Measurements from ENCODE around the gene LMBRD2. TPM values are rescaled to one million over a fixed set of nuclear protein-coding genes. Genes with fewer than 3 reads are reported as not detected.
"Not testable (repeated sequence)": the region's sequence is repeated elsewhere in the genome, so short reads cannot be mapped to it uniquely, and the experiment has no call there.

The LMBRD2 gene
- 6.4 and 8.4 TPM in 2 replicates for total RNA-seq (2021)
- Bru-seq, nascent RNA, result percentile 60 among the genes with signal in this experiment
- percentile 63 among the genes with signal in this experiment for BruChase-seq, experiment 1, labeled RNA remaining after a 2-hour chase
- BruChase-seq, experiment 2, labeled RNA remaining after a 6-hour chase, result percentile 67 among the genes with signal in this experiment
- long read RNA-seq, full-length matches to known transcripts, result 7 of 11 reads
- long read RNA-seq, partial matches to known transcripts, result 3 of 11 reads
- long read RNA-seq, other reads (novel, unspliced or antisense), result 1 of 11 reads

DNA sequence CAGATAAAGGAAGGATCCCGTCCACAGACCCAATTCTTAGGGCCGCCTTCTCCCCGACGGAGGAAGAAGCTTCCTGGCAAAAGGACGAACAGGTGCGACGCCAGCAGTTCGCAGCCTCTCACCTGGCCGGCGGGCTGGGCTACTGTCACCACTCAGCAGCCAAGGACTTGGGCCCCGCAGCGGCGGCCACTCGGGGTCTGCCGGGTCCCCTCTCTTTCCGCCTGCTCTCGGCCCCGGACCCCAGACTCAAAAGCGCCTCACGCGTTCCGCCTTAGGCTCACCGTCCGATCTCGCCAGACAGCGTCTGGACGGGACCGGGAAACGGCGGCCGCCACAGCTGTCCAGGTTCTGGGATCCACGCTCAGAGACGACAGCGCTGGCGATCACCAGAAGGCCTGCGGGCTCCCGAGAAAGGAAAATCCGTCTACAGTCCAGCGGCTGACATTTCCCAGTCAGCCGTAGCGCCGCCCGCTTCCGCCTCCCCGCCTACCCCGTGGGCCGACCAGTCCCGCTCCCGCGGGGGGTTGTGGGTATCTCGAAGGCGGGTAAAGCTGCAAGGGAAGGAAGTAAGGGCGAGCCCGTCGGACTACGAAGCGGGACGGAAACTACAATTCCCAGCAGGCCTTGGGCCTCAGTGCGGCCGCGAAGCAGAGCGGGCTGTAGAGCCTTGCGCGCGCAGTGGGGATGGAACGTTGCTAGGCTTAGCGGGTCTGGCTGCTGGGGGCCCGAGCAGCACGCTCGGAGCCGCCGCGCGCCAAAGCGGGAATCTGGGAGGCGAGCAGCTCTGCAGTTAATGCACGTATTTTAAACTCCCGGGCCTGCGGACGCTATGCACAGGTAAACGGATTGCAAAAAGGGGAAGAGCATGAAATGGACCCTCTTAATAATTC is at the start of gene LMBRD2, which contains the start of gene SKP2:
Gene LMBRD2 (minus strand): TSS at position 454 of the 890 bp plus-strand sequence. CDS start 8,538 bp downstream, outside the sequence.
Gene SKP2 (plus strand): TSS at position 678 of the 890 bp plus-strand sequence. CDS start 152 bp downstream, at position 830.
- CTCF ChIA-PET, result interaction anchor here (1.0 to 1.5 kb wide), 3 partner anchors 61 to 73 kb away, joined by 3 to 4 read pairs (median 3); no protein-coding TSS in a partner anchor
- peak within 1 kb of the TSS; percentile 81 for H3K27ac ChIP-seq (ENCODE audit: low read depth, low read length, poor library complexity, severe bottlenecking)
- POLR2A ChIA-PET (ENCODE audit: low non-redundant PET), result interaction anchor here (0.7 kb wide), 1 partner anchor 81 kb away, joined by 3 read pairs; no protein-coding TSS in a partner anchor
- H3K27me3 ChIP-seq (replicated peaks; ENCODE audit: insufficient read depth, low read depth, low read length, poor library complexity), result no peaks in the 10 kb centered on the region
- peaks cover 29% of the 10 kb centered on the region for H3K4me1 ChIP-seq (ENCODE audit: insufficient read depth, low read length, poor library complexity, severe bottlenecking)
- DNase-seq (ENCODE audit: low spot score), result peak; percentile 100
- intact Hi-C loops (cut with micrococcal nuclease; ENCODE audit: unreplicated experiment), result loop anchor here (10.0 kb wide), 1 partner anchor 723 kb away; the partner anchor contains the start of gene NIPBL
- no TSS peak for BruUV-seq (replicated peaks)
- TF ChIP-seq, protein P1, sequence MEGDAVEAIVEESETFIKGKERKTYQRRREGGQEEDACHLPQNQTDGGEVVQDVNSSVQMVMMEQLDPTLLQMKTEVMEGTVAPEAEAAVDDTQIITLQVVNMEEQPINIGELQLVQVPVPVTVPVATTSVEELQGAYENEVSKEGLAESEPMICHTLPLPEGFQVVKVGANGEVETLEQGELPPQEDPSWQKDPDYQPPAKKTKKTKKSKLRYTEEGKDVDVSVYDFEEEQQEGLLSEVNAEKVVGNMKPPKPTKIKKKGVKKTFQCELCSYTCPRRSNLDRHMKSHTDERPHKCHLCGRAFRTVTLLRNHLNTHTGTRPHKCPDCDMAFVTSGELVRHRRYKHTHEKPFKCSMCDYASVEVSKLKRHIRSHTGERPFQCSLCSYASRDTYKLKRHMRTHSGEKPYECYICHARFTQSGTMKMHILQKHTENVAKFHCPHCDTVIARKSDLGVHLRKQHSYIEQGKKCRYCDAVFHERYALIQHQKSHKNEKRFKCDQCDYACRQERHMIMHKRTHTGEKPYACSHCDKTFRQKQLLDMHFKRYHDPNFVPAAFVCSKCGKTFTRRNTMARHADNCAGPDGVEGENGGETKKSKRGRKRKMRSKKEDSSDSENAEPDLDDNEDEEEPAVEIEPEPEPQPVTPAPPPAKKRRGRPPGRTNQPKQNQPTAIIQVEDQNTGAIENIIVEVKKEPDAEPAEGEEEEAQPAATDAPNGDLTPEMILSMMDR (conservative IDR thresholded peaks at IDR 0.05; ENCODE audit: low read depth, low read length), result no peak
- no peak for TF ChIP-seq EZH2 (IDR thresholded peaks at IDR 0.05; ENCODE audit: borderline replicate concordance, low read depth, low read length, poor library complexity, severe bottlenecking)
- H3K36me3 ChIP-seq (ENCODE audit: insufficient read depth, low read length, poor library complexity, severe bottlenecking), result peaks cover 32% of the 10 kb centered on the region
- H3K4me3 ChIP-seq (ENCODE audit: low read depth, low read length, poor library complexity, severe bottlenecking), result peak within 1 kb of the TSS; percentile 91
- H3K9me3 ChIP-seq (ENCODE audit: low read depth, low read length, poor library complexity, severe bottlenecking), result no peaks in the 10 kb centered on the region

- no peaks in the 10 kb centered on the region for H3K9me3 ChIP-seq (ENCODE audit: low read depth, low read length, poor library complexity, severe bottlenecking)
- H3K27me3 ChIP-seq (replicated peaks; ENCODE audit: insufficient read depth, low read depth, low read length, poor library complexity), result no peaks in the 10 kb centered on the region
- ChIA-PET CTCF (no interaction called here), POLR2A (ENCODE audit: low non-redundant PET) (no interaction called here)
- intact Hi-C loops (cut with micrococcal nuclease; ENCODE audit: unreplicated experiment), result no loop called here
- TF ChIP-seq, protein P1 (conservative IDR thresholded peaks at IDR 0.05; ENCODE audit: low read depth, low read length), result no peak
- TF ChIP-seq EZH2 (IDR thresholded peaks at IDR 0.05; ENCODE audit: borderline replicate concordance, low read depth, low read length, poor library complexity, severe bottlenecking), result no peak
- no peak overlapping the region for H3K4me3 ChIP-seq (ENCODE audit: low read depth, low read length, poor library complexity, severe bottlenecking)
- BruUV-seq (replicated peaks), result no TSS peak
- H3K36me3 ChIP-seq (ENCODE audit: insufficient read depth, low read length, poor library complexity, severe bottlenecking), result peaks cover 28% of the 10 kb centered on the region
- H3K27ac ChIP-seq (ENCODE audit: low read depth, low read length, poor library complexity, severe bottlenecking), result no peak overlapping the region
- DNase-seq (ENCODE audit: low spot score), result no peak
- H3K4me1 ChIP-seq (ENCODE audit: insufficient read depth, low read length, poor library complexity, severe bottlenecking), result peaks cover 5% of the 10 kb centered on the region
Measured at GRCh38 chr5:36200513-36200912, 48.8 kb upstream of the LMBRD2 start.

- CTCF ChIA-PET, result no interaction called here
- no TSS peak for BruUV-seq (replicated peaks)
- TF ChIP-seq, protein P1 (conservative IDR thresholded peaks at IDR 0.05; ENCODE audit: low read depth, low read length), result no peak
- no peak for TF ChIP-seq EZH2 (IDR thresholded peaks at IDR 0.05; ENCODE audit: borderline replicate concordance, low read depth, low read length, poor library complexity, severe bottlenecking)
- Histone ChIP-seq H3K9me3 (ENCODE audit: low read depth, low read length, poor library complexity, severe bottlenecking) (no peaks in the 10 kb centered on the region), H3K4me1 (ENCODE audit: insufficient read depth, low read length, poor library complexity, severe bottlenecking) (peaks cover 5% of the 10 kb centered on the region), H3K4me3 (ENCODE audit: low read depth, low read length, poor library complexity, severe bottlenecking) (no peak overlapping the region), H3K27me3 (replicated peaks; ENCODE audit: insufficient read depth, low read depth, low read length, poor library complexity) (no peaks in the 10 kb centered on the region), H3K36me3 (ENCODE audit: insufficient read depth, low read length, poor library complexity, severe bottlenecking) (peaks cover 36% of the 10 kb centered on the region), H3K27ac (ENCODE audit: low read depth, low read length, poor library complexity, severe bottlenecking) (no peak overlapping the region)
- peak; percentile 7 for DNase-seq (ENCODE audit: low spot score)
- intact Hi-C loops (cut with micrococcal nuclease; ENCODE audit: unreplicated experiment), result no loop called here
- POLR2A ChIA-PET (ENCODE audit: low non-redundant PET), result no interaction called here
Measured at GRCh38 chr5:36199620-36200019, 47.9 kb upstream of the LMBRD2 start.

- peaks cover 43% of the 10 kb centered on the region for H3K36me3 ChIP-seq (ENCODE audit: insufficient read depth, low read length, poor library complexity, severe bottlenecking)
- H3K27me3 ChIP-seq (replicated peaks; ENCODE audit: insufficient read depth, low read depth, low read length, poor library complexity); CTCF ChIA-PET; intact Hi-C loops (cut with micrococcal nuclease; ENCODE audit: unreplicated experiment); H3K9me3 ChIP-seq (ENCODE audit: low read depth, low read length, poor library complexity, severe bottlenecking); BruUV-seq (replicated peaks); H3K27ac ChIP-seq (ENCODE audit: low read depth, low read length, poor library complexity, severe bottlenecking); H3K4me1 ChIP-seq (ENCODE audit: insufficient read depth, low read length, poor library complexity, severe bottlenecking); POLR2A ChIA-PET (ENCODE audit: low non-redundant PET); DNase-seq (ENCODE audit: low spot score); H3K4me3 ChIP-seq (ENCODE audit: low read depth, low read length, poor library complexity, severe bottlenecking): not testable (repeated sequence)
Measured at GRCh38 chr5:36198783-36199182, 47.1 kb upstream of the LMBRD2 start.
